LNCAP (cell line): ENCODE measurements around the gene KIFC3.

Source experiments
- TF ChIP-seq, protein P1 (sequence below): fragments of 450-650 bp; IDR thresholded peaks from 2 replicates; pipeline ENCODE4 v1.5.1; 2017; ENCODE audit warnings: mild to moderate bottlenecking

KIFC3 gene

GRCh38 chr16:57802341-57803133 is at the start of gene KIFC3:
TSS of gene KIFC3 (minus strand) at chr16:57802491. CDS start at chr16:57798243, 4,248 bp downstream.
- TF ChIP-seq, protein P1, sequence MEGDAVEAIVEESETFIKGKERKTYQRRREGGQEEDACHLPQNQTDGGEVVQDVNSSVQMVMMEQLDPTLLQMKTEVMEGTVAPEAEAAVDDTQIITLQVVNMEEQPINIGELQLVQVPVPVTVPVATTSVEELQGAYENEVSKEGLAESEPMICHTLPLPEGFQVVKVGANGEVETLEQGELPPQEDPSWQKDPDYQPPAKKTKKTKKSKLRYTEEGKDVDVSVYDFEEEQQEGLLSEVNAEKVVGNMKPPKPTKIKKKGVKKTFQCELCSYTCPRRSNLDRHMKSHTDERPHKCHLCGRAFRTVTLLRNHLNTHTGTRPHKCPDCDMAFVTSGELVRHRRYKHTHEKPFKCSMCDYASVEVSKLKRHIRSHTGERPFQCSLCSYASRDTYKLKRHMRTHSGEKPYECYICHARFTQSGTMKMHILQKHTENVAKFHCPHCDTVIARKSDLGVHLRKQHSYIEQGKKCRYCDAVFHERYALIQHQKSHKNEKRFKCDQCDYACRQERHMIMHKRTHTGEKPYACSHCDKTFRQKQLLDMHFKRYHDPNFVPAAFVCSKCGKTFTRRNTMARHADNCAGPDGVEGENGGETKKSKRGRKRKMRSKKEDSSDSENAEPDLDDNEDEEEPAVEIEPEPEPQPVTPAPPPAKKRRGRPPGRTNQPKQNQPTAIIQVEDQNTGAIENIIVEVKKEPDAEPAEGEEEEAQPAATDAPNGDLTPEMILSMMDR, result no peak

DNA sequence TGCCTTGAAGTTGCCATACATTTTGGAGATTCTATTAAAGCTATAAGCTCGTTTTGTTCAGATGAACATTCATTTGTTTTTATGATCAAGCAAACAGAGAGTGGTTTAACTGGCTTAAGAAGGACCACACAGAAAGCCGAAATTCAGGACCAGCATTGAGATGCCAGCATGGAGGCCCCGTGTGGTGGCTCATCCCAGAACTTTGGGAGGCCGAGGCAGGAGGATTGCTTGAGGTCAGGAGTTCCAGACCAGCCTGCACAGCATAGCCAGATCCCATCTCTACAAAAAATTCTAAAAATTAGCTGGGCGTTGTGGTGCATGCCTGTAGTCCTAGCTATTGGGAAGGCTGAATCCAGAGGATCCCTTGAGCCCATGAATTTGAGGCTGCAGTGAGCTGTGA is 45.9 kb upstream of the KIFC3 start:
- TF ChIP-seq, protein P1, result no peak

DNA sequence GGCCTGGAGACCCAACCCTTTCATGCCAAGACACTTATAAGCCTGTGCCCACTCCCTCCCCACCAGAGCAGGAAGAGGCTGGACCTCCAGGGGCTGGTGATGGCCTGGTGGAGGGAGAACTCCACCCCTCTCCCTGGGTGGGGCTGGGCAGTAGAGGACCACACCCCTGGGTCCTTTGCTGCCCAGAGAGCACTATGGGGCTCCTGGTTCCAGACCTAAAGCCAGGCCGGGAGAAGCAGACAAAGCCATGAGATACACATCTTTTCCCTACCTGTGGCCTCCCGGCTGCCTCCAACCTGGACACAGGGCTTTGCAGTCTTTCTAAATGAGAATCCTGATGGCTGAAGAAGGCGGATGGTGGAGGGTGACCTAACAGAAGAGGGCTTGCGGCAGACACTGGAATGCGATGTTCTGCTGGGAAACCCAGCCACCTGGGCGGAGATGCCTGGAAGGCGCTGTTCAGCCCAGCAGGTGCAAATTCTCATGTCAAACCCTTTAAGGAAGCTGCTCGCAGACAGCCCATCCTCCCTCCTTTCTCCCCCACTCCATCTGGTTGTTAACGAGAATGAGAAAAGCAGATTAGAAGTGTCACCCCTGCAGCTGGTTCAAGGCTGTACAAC is 43.9 kb upstream of the KIFC3 start:
- TF ChIP-seq, protein P1, result no peak

GRCh38 chr16:57845115-57845514 is 42.8 kb upstream of the KIFC3 start:
- TF ChIP-seq, protein P1, result no peak

GRCh38 chr16:57844416-57845030 is 42.2 kb upstream of the KIFC3 start:
- TF ChIP-seq, protein P1, result no peak

DNA sequence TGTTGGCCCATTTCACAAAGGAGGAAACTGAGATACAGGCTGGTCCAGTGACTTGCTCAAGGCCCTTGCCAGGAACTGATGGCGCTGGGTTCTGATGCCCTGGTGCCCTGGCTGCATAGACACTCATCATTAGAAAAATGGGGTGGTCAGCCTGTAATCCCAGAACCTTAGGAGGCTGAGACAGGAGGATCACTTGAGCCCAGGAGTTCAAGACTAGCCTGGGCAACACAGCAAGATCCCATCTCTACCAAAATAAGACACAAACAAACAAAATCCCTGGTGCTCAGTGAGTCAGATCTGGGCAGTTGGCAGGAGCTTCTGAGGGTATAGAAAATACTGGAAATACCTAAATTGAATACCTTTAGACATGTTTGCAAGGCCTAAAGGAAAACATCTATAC is 41.1 kb upstream of the KIFC3 start:
- TF ChIP-seq, protein P1, result no peak

DNA sequence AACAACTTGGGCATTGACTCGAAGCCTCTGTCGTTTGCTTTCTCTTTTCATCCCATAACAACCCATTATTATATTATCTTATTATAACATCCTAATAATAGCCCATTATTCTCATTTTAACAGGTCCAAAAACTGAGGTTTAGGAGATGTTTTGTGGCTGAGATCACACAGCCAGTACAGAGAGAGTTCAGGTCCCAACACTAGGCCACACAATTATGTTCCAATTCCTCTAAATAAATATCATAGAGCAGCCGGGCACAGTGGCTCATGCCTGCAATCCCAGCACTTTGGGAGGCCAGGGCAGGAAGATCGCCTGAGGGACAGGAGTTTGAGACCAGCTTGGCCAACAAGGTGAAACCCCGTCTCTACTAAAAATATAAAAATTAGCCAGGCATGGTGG is 40.3 kb upstream of the KIFC3 start:
- TF ChIP-seq, protein P1, result no peak
